HG02798 (cell line): ENCODE measurements around the gene VWC2.

Experiments used
- ATAC-seq: cut with Tn5 transposase; IDR thresholded peaks from one replicate; pipeline ENCODE4 v1.9.1; 2021; ENCODE audit warnings: mild to moderate bottlenecking; ENCODE audit not compliant: unreplicated experiment, poor library complexity

Gene VWC2

DNA sequence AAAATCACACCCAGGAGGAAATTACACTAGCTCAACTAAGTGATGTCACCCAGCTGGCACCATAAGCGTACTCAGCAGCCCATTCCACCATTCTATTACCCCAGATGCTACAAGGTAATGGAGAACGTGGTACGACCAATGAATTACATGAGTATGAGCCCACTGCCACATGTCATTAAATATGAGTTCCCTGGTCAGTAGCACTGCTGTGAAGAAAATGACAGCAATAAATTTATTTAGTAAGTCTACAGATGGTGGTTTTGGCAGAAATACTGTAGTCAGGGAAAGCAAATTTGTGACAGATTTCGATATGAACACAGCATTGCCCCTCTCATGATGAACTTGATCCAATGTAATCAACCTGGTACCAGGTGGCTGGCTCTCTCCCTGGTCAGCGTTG lies 154.2 kb downstream of the VWC2 start:
- ATAC-seq, result no peak

DNA sequence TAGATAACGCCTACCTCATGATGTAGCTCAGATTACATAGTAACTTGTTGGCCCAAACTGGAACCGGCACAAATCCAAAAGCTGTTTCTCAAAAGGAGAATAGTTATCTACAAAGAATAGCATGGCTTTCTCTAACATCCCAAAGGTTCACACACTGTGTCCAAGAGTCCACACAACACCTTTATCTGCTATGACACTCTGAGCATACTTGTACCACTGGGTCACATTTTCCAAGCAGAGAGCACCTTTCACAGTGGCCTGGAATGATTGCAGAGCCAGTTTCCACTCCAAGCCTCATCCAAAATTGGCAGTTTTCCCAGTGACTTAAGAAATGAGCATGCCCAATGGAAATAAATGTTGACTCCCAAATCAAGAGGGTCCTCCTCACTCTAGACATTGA lies 155.3 kb downstream of the VWC2 start:
- no peak for ATAC-seq

DNA sequence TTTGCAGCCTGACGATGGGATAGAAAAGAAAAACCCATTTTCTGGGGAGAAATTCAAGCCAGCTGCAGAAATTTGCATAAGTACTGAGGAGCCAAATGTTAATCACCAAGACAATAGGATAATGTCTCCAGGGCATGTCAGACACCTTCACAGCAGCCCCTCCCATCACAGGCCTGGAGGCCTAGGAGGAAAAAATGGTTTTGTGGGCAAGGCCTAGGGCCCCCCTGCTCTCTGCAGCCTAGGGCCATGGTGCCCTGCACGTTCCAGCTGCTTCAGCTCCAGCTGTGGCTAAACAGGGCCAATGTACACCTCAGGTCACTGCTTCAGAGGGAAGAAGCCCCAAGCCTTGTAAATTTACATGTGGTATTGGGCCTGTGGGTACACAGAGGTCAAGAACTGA lies 158.2 kb downstream of the VWC2 start:
- no peak for ATAC-seq

DNA sequence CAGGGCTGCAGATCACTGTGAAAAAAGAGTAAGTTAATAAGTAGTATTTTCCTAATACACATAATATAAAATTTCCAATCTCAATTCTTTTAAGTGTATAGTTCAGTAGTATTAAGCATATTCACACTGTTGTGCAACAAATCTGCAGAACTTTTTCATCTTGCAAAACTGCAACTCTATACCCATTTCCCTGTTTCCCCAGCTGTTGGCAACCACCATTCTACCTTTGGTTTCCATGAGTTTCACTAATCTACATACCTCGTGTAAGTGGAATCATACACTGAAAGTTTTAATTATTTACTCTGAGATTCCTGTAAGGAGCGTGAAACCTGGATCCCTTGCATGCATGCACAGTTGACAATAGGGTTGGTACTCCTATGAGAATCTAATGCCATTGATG lies 164.2 kb downstream of the VWC2 start:
- ATAC-seq, result no peak
